Erythroblast (primary cell): ENCODE results near the gene GDPD5.
A peak's percentile ranks its signal among the peaks of the same experiment; 100 is the strongest.

Experiments used
- DNase-seq, 2 experiments: peaks; one replicate each; lab custom pipeline; 2025; lab: John Stamatoyannopoulos, UW
- GATA1 ChIP-seq: IDR thresholded peaks from 2 replicates; pipeline ENCODE4 v1.6.1; 2011; ENCODE audit warnings: low read depth, mild to moderate bottlenecking, control low read depth, low read length, moderate library complexity
- POLR2A ChIP-seq: IDR thresholded peaks from 2 replicates; pipeline ENCODE4 v1.6.1; 2011; ENCODE audit warnings: mild to moderate bottlenecking, low read length

Gene GDPD5

DNA sequence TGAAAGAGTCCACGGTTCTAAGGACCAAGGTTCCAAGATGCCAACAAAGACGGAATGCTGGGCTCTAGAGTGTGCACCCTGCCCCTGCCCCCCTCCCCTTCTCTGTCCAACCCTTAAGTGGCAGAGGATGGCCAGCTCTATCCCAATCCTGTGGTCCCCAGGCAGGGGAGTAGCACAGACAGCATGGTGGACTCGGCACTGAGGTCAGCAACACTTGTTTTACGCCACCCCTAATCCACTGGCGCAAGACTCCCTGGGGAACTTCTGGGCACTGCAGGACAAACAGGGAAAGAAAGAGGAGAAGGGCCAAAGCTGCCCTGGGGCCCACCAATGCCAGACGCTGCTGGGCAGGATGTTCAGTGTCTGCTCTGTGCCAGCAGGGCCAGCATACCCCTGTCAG is 18.9 kb downstream of the GDPD5 start:
- no peak for DNase-seq
- no peak for TF ChIP-seq POLR2A
- TF ChIP-seq GATA1: no peak

GRCh38 chr11:75505916-75506692 is 19.6 kb downstream of the GDPD5 start:
- TF ChIP-seq POLR2A: no peak
- no peak for TF ChIP-seq GATA1
- peak; percentile 70 to 82 for DNase-seq

DNA sequence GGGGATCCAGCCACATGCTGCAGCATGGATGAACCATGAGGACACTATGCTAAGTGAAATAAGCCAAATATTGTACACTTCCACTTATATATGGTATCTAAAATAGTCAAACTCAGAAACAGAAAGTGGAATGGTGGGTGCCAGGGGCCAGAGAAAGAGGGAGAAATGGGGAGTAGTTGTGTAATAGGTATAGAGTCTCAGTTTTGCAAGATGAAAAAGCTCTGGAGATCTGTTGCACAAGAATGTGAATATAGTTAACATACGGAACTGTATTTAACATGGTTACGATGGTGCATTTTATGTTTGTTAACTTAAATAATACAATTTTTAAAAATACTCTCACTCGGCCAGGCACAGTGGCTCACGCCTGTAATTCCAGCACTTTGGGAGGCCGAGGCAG is 21.2 kb downstream of the GDPD5 start:
- no peak for DNase-seq

GRCh38 chr11:75503531-75504099 is 22.1 kb downstream of the GDPD5 start:
- TF ChIP-seq GATA1: no peak
- no peak for TF ChIP-seq POLR2A
- no peak for DNase-seq

More for the DNA sequence above, 21.2 kb downstream of the GDPD5 start:
- no peak for TF ChIP-seq POLR2A
- no peak for TF ChIP-seq GATA1

GRCh38 chr11:75502138-75502537 is 23.6 kb downstream of the GDPD5 start:
- DNase-seq: no peak
- TF ChIP-seq GATA1: no peak
- TF ChIP-seq POLR2A: no peak

- no peak for TF ChIP-seq GATA1
- TF ChIP-seq POLR2A: no peak
- DNase-seq: no peak
Observed at GRCh38 chr11:75500742-75501141, 25.0 kb downstream of the GDPD5 start.

DNA sequence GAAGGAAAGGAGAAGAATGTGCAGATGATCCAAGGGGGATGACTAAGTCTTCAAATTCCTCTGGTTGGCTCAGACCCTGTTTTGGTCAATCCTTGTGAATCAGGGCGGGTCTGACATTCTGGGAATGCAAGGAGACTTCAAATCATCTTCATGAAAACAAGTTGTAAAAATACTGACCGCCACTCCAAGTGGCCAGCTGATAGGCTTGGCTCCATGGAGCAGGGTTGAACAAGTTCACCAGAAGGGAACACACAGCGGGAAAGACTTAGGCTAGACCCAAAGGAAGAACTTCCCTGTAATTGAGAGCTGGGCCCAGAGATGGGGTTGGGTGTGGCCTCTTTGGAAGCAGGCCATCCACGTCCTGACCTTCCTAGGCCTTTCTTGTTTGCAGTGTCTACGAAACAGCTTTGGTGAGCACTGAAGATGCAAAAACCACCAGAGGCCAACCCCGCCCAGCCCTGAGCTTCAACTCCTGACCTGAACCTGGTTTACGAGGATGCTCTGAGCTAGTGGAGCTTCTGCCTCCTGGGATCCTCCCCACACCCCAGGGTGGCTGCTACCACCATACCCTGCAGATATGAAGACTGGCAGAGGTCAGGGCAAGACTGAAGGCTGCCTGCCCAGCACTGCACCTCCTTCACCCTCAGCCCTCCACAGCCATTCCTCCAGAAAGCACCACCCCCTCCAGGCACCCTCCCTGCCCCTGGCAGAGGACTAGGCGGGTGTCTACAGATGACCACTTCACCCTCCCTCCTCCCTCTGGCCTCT is 26.1 kb downstream of the GDPD5 start:
- DNase-seq: peak; percentile 31 to 52
- TF ChIP-seq POLR2A (no peak), GATA1 (no peak)

DNA sequence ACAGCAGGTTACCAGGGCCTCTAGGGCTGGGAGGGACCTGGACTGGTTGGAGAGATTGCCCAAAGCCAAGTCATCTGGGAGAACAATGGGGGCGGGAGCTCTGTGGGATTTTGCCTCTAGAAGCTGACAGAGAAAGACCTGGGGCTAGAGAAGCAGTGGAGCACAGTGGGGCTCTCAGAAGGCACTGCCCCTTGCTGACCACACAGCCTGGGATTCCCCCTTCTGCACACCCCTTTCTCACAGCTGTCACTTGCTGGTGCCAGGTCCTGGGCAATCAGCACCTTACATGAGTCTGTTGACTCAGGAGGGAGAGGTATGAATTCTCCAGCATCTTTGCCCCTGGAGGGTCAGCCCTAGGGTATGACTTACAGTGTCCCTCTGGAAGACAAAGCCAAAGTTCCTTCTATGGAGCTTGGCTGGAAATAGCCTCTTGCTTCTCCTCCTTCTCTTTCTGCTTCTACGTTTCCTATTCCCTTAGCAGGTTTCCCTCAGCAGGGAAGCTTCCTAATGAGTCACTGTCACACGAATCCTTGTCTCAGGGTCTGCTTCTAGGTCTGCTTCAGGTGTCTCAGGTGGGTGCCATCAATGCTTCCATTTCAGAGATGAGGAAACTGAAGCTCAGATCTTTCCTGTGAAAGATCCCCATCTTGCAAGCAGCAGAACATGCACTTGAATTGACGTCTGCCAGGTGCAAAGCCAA is 27.0 kb downstream of the GDPD5 start:
- no peak for DNase-seq
- TF ChIP-seq POLR2A (no peak), GATA1 (no peak)

DNA sequence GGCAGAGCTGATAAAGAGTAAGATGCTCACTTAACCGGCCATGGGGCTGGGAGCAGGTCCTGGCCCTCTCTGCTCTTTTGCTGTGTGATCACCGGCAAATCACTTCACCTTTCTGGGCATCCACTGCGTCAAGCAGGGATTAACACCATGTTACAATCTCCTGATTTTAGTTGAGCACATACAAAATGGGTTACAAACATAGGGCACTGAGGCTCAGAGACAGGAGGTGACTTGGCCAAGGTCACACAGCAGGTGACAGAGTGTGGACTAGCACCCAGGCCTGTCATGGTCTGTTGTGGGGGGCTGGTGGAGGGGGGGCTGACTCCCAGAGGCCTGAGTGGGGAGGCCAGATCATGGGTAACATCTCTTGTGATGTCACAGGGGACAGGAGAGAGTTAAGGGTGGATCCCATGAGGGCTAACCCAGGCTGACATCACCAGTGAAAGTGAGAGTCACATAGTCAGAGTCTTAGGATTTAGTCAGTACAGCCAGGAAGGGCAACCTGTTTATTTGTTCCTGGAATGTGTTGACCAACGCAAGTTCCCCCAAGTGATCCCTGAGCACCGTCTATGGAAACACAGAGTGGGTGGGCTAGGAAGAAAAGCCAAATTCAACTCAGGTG is 27.8 kb downstream of the GDPD5 start:
- no peak for TF ChIP-seq GATA1
- DNase-seq: peak; percentile 41 to 79

DNA sequence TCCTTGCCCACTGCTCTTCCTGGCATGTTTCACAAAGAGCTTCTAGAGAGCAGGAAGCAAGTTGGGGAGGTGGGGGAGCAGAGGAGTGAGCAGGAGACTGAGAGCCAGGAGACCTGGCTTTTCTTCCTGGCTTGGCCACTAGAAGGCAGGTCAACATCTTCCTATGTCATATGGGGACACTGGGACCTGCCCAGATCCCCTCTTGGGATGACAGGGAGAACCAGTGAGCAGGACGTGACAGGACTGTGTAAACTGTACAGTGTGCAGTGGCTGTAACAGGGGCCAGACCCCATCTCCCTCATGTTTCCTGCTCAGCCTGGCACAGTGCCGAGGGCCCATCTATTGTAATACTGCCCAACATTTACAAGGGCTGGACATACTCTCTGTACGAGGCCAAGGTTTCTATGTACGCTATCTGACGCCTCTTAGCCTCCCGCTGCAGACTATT is 29.4 kb downstream of the GDPD5 start:
- no peak for DNase-seq
- no peak for TF ChIP-seq POLR2A
- no peak for TF ChIP-seq GATA1

DNA sequence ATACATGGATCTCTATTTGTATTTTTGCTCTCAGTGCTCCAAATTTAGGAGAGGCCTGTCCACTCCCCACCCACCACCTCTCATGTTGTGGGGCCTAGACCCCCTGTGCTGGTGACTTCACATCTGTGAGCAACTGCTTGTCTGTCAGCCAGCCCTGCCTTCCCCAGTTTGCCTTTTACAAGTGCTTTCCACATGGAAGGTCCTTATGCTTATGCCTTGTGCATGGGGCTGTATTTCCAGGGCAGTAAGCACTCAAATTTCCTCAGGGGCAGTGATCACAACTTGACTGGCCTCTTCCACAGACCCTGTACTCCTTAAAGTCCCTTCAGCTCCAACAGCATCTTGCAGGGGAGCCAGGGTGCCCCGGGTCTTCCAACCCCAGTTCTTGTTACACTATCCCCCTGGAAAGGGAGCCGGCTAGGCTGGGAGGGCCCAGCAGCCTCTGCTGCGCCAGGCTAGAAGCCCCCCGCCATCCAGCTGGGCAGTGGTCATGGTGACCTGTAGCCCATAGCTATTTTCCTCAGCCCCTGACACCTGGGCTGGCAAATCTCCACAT is 29.9 kb downstream of the GDPD5 start:
- TF ChIP-seq GATA1 (no peak), POLR2A (no peak)
- no peak for DNase-seq

- no peak for DNase-seq
- no peak for TF ChIP-seq GATA1
- no peak for TF ChIP-seq POLR2A
Observed at GRCh38 chr11:75493626-75494025, 32.1 kb downstream of the GDPD5 start.
